Gastroesophageal sphincter (tissue), 4 donors: ENCODE measurements around the gene LRRC10. TPM values are rescaled to one million over a fixed set of nuclear protein-coding genes. Genes with fewer than 3 reads are reported as not detected.

Experiments used
- ATAC-seq: fragments of 150-250 bp; one replicate; pipeline ENCODE4 v1.9.1; 2016; ENCODE audit warnings: mild to moderate bottlenecking, moderate library complexity
- H3K27ac ChIP-seq, 4 donors: fragments of 200-600 bp; sonication (generic) in 3 of 4; 1 replicate in 3 of 4; 2 replicates in 1 of 4; pipeline ENCODE4 v1.5.1; 2016 to 2019
- H3K27me3 ChIP-seq: fragments of 200-600 bp; sonication (generic); one replicate; pipeline ENCODE4 v1.5.1; 2019
- H3K36me3 ChIP-seq, 2 donors: fragments of 200-600 bp; sonication (generic); one replicate each; pipeline ENCODE4 v1.5.1; 2019; ENCODE audit warnings: control low read depth in 1 of 2
- H3K4me1 ChIP-seq, 3 donors: fragments of 200-600 bp; sonication (generic); 1 replicate in 2 of 3; 2 replicates in 1 of 3; pipeline ENCODE4 v1.5.1; 2016 to 2019; ENCODE audit warnings: control low read depth in 2 of 3
- H3K4me3 ChIP-seq, 2 donors: fragments of 200-600 bp; sonication (generic); one replicate each; pipeline ENCODE4 v1.5.1; 2019; ENCODE audit warnings: mild to moderate bottlenecking in 1 of 2, moderate library complexity in 1 of 2
- H3K9me3 ChIP-seq, 3 donors: fragments of 200-600 bp; sonication (generic); one replicate each; pipeline ENCODE4 v1.5.1; 2017 to 2019; ENCODE audit warnings: control low read depth in 2 of 3
- CTCF ChIP-seq, 4 experiments: fragments of 200-600 bp in 2 of 4; fragments of 450-650 bp in 2 of 4; sonication (generic) in 1 of 4; IDR thresholded peaks; one replicate each; pipeline ENCODE4 v1.5.1; 2017 to 2019; ENCODE audit warnings: antibody characterized with exemption in 4 of 4, mild to moderate bottlenecking in 2 of 4, moderate library complexity in 2 of 4
- EP300 ChIP-seq: sonication (generic); formaldehyde crosslinking; IDR thresholded peaks from one replicate; pipeline ENCODE4 v1.6.1; 2017; ENCODE audit warnings: antibody characterized with exemption, mild to moderate bottlenecking
- POLR2A ChIP-seq, 2 donors: fragments of 450-650 bp; IDR thresholded peaks; one replicate each; pipeline ENCODE4 v1.6.1; 2017; ENCODE audit warnings: antibody characterized with exemption in 2 of 2, mild to moderate bottlenecking in 2 of 2, moderate library complexity in 1 of 2
- POLR2AphosphoS5 ChIP-seq: sonication (generic); formaldehyde crosslinking; IDR thresholded peaks from one replicate; pipeline ENCODE4 v1.6.1; 2017; ENCODE audit warnings: antibody characterized with exemption
- WGBS, 2 donors: methylation state at CpG; one replicate each; pipeline ENCODE4 v1.1.5; 2018; ENCODE audit warnings: low coverage in 1 of 2; 5-methylcytosine and 5-hydroxymethylcytosine counted together
- total RNA-seq, 4 donors: library from RNA; depleted of rRNA; stranded (reverse); fragments of >200 nt; gene quantifications; one replicate each; pipeline ENCODE4 v1.1.0, GENCODE V29; 2016

The LRRC10 gene
- total RNA-seq, 4 donors from 2014 or later = not detected

GRCh38 chr12:69602954-69603353 is 7.8 kb downstream of the LRRC10 start:
- H3K27ac ChIP-seq = no peak overlapping the region
- H3K36me3 ChIP-seq = peaks cover 14 to 57% of the 10 kb centered on the region in 2 donors
- no peaks in the 10 kb centered on the region for H3K4me1 ChIP-seq
- no peak for ATAC-seq
- no peak for TF ChIP-seq POLR2A (IDR thresholded peaks at IDR 0.05)
- no peak for TF ChIP-seq POLR2AphosphoS5
- TF ChIP-seq EP300 = no peak
- no peak for TF ChIP-seq CTCF (IDR thresholded peaks at IDR 0.05)
- no peaks in the 10 kb centered on the region for H3K9me3 ChIP-seq
- H3K27me3 ChIP-seq = no peaks in the 10 kb centered on the region
- no peak overlapping the region for H3K4me3 ChIP-seq

- Histone ChIP-seq H3K9me3 (no peaks in the 10 kb centered on the region), H3K4me1 (no peaks in the 10 kb centered on the region), H3K27me3 (no peaks in the 10 kb centered on the region), H3K36me3 (peaks cover 20 to 65% of the 10 kb centered on the region in 2 donors), H3K4me3 (no peak overlapping the region), H3K27ac (no peak overlapping the region)
- no peak for TF ChIP-seq CTCF (IDR thresholded peaks at IDR 0.05)
- no peak for TF ChIP-seq POLR2AphosphoS5
- no peak for TF ChIP-seq EP300
- no peak for TF ChIP-seq POLR2A (IDR thresholded peaks at IDR 0.05)
- ATAC-seq = no peak
- 74 to 90% methylated on average over 6 of the region's 6 CpGs for WGBS, 2 donors
These were observed 8.6 kb downstream of the LRRC10 start for GRCh38 chr12:69601962-69602685.

- H3K4me3 ChIP-seq = no peak overlapping the region
- no peak for ATAC-seq
- H3K27ac ChIP-seq = no peak overlapping the region
- peaks cover 23 to 79% of the 10 kb centered on the region in 2 donors for H3K36me3 ChIP-seq
- H3K4me1 ChIP-seq = no peaks in the 10 kb centered on the region
- TF ChIP-seq EP300 (no peak), POLR2A (IDR thresholded peaks at IDR 0.05) (no peak), CTCF (IDR thresholded peaks at IDR 0.05) (no peak), POLR2AphosphoS5 (no peak)
- H3K9me3 ChIP-seq = no peaks in the 10 kb centered on the region
- no peaks in the 10 kb centered on the region for H3K27me3 ChIP-seq
These were observed 9.9 kb downstream of the LRRC10 start for GRCh38 chr12:69600804-69601203.

GRCh38 chr12:69598174-69598753 is 12.4 kb downstream of the LRRC10 start:
- Histone ChIP-seq H3K4me1 (no peaks in the 10 kb centered on the region), H3K27me3 (no peaks in the 10 kb centered on the region), H3K27ac (no peak overlapping the region), H3K4me3 (no peak overlapping the region), H3K36me3 (peaks cover 34 to 100% of the 10 kb centered on the region in 2 donors), H3K9me3 (no peaks in the 10 kb centered on the region)
- 50 to 62% methylated on average over 3 to 4 of the region's 4 CpGs for WGBS, 2 donors
- ATAC-seq = no peak
- TF ChIP-seq POLR2AphosphoS5 (no peak), CTCF (IDR thresholded peaks at IDR 0.05) (no peak), POLR2A (IDR thresholded peaks at IDR 0.05) (no peak), EP300 (no peak)

GRCh38 chr12:69595689-69596088 is 15.0 kb downstream of the LRRC10 start:
- WGBS, 2 donors = 100% methylated on average over 2 of the region's 2 CpGs
- no peaks in the 10 kb centered on the region for H3K4me1 ChIP-seq
- peaks cover 31 to 100% of the 10 kb centered on the region in 2 donors for H3K36me3 ChIP-seq
- TF ChIP-seq POLR2A (IDR thresholded peaks at IDR 0.05) (no peak), EP300 (no peak), CTCF (IDR thresholded peaks at IDR 0.05) (no peak)
- no peak for ATAC-seq
- no peaks in the 10 kb centered on the region for H3K27me3 ChIP-seq
- no peaks in the 10 kb centered on the region for H3K9me3 ChIP-seq
- H3K4me3 ChIP-seq = no peak overlapping the region
- no peak overlapping the region for H3K27ac ChIP-seq
